Activated gamma-delta T cell treated with anti-CD3 and anti-CD28 coated beads, Interleukin-2, amount 50 U/mL, for 16 hours (primary cell): Measurements from ENCODE around the gene AWAT2.
"Not testable (repeated sequence)": the region's sequence is repeated elsewhere in the genome, so short reads cannot be mapped to it uniquely, and the experiment has no call there.

Source experiments
- DNase-seq: peaks from one replicate; pipeline ENCODE4 v3.0.0-alpha.2; 2020; ENCODE audit warnings: low read depth

AWAT2 gene

DNA sequence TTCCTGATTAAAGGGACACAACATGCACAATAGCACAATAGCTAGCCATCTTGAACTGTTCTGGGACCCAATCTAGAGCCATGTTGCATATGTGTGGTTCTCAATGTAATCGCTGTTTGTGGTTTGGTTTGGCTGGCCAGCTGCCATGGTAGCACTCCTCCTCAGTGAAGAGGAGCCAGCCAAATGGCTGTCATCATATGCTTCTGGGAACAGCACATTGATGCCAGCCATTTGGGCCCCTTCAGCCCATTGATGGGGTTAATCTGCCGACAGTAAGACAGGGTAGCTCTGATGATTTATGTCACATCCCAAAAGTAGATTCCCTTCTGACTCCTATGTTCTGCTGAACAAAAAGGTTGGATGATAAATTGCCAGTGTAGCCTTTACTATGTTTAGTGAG is 48.5 kb downstream of the AWAT2 start:
- DNase-seq: no peak

DNA sequence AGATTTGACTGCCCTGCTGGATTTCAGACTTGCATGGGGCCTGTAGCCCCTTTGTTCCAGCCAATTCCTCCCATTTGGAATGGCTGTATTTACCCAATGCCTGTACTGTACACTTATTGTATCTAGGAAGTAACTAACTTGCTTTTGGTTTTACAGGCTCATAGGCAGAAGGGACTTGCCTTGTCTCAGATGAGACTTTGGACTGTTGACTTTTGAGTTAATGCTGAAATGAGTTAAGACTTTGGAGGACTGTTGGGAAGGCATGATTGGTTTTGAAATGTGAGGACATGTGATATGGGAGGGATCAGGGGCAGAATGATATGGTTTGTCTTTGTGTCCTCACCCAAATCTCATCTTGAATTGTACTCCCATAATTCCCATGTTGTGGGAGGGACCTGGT is 51.4 kb downstream of the AWAT2 start:
- DNase-seq: not testable (repeated sequence)

DNA sequence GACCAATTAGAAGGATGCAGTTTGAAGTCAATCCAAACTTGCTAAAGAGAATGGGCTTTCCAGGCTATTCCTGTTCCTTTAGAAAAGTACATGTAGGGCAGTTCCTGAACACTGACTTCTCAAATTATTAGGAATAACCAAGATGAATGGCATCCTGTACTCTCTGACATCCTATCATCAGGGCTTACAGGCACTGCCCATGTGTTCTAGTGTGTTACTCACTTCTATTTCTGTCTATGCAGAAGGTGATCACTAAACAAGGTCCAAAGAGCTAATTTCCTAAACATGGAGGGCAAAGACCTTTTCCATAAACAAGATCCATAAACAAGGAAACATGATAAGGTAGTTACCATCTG is 53.6 kb downstream of the AWAT2 start:
- no peak for DNase-seq

DNA sequence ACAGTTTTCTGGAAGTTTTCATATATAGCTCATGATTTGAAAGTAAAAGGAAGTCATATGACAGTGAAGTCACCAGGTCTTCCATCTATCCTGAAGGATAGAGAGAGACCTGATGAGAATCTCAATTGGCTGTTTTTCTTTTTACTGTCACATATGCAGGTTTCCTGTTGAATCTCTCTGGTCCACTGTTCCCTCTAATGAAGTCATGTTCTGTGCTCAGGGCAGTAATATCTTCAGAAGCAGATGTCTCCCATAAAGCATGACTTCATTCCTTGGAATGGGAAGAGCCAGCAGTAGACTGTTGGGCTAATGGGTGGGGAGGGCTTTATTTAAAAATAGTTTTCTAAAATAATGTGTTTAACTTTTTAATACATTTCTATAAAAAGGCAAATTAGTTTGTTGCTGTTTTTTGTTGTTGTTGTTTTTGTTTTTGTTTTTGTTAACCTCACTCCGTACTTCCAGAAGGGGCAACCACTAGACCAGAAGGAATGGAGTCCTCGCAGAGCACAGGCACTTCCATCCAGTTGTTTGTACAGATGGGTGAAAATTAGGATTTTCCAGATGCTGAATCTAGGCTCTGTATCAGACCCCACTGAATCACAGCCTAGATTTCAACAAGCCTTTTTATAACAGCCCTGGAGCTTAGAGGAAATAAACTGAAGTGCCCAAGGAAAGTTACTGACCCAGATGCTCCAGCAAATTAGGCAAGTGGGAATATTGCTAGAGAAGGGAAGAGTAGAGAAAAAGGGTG is 54.2 kb downstream of the AWAT2 start:
- DNase-seq: no peak

DNA sequence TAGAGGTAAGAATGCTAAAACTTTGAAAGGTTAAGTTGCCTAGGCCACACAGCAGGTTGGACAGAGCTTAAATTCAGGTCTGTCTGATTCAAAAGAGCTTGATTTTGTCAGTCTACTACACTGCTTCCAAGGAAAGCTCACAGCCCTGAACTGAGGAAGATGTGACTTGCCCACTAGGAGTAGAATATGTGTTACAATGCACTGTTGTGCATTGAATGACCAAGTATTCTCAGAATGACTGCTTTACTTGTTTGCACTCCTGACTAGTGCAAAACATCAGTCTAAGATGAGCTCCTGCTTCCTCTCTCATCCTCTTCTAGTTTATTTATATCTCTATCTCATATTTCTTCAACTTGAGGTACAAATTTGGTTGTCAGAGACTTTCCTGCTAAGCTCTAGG is 56.2 kb downstream of the AWAT2 start:
- DNase-seq: no peak

DNA sequence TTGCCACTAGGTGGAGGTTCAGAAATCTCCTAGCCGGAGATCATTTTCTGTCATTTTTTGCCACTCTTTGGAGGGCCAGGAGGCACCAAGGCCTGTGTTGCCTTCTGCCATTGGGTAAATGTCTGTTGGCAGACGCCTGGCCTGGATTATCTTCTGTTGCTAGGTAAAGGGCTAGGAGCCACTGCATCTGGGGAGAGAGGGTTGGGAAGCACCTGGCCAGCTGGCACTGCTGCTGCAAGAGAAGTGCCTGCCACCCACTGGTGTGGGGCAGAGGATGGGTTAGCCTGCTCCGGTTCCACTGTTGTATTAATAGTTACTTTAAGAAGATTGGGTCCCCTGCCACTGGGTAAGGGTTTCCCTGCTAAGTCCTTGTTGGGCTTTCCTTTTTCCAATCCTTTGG is 58.1 kb downstream of the AWAT2 start:
- no peak for DNase-seq
